Stimulated activated CD8-positive, alpha-beta memory T cell treated with anti-CD3 and anti-CD28 coated beads, Interleukin-4, amount 100 ng/mL, for 48 hours (primary cell): ENCODE data around the gene NKD2.
"Not testable (repeated sequence)": the region's sequence is repeated elsewhere in the genome, so short reads cannot be mapped to it uniquely, and the experiment has no call there.

ENCODE experiments used
- DNase-seq: peaks from one replicate; pipeline ENCODE4 v3.0.0-alpha.2; 2020

NKD2 gene

DNA sequence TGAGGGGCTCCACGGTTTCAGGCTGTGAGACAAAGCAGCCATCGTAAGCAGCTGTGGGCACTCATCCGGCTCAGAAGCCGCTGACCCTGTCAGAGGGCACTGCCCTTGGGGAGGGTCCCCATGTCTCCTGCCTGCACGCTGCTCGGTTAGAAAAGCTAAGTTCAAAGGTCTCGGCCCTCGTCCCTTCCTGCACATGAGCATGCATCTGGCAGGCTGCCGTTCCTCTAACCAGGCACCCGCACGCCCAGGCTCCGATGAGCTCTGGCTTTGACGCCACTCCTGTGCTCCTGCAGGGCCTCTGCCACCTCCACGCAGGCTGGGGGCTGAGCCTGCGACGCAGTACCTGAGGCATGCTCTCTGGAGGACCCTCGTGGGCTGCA is 51.3 kb downstream of the NKD2 start:
- no peak for DNase-seq

DNA sequence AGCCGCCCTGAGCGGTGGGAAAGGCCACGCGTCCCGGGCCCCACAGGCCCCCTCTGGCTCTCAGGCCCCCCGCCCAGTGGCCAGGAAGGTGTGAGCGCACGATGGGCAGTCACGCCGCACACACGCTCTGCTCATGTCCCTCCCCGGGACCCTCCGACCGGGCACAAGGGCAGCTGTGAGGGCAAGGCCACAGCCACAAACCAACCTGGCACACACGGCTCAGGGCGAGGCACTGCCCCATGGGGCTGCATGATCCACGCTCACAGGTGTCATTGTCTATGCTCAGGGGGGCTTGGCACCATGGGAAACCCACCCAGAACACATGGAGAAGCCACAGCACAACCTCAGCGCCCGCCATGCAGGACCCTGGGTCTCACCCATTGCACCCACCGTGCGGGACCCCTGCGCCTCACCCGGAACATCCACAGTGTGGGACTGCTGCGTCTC is 52.0 kb downstream of the NKD2 start:
- no peak for DNase-seq

DNA sequence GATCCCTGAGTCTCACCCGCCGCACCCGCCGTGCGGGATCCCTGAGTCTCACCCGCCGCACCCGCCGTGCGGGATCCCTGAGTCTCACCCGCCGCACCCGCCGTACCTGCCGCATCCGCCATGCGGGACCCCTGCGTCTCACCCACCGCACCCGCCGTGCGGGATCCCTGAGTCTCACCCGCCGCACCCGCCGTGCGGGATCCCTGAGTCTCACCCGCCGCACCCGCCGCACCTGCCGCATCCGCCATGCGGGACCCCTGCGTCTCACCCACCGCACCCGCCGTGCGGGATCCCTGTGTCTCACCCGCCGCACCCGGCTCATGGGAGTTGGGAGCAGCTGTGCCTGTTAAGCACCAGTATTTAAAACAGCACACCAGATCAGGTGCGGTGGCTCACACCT is 52.7 kb downstream of the NKD2 start:
- DNase-seq, result not testable (repeated sequence)

DNA sequence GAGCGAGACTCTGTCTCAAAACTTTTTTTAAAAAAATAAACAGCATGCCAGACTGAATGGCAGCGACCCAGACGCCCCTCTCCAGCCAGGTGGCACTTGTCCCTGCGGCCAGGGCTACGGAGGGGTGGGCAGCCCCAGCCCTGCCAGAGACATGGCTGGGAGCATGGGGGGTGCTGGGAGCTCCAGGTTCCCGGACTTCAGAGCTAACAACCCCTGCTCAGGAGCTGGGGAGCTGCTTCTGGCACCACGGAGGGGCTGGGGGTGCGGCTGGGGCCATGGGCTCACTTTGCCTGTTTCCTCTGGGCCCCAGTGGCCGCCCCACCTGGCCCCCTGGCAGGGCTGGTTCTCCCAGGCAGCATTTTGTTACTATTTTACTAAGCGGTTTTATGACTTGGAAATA is 53.3 kb downstream of the NKD2 start:
- no peak for DNase-seq

DNA sequence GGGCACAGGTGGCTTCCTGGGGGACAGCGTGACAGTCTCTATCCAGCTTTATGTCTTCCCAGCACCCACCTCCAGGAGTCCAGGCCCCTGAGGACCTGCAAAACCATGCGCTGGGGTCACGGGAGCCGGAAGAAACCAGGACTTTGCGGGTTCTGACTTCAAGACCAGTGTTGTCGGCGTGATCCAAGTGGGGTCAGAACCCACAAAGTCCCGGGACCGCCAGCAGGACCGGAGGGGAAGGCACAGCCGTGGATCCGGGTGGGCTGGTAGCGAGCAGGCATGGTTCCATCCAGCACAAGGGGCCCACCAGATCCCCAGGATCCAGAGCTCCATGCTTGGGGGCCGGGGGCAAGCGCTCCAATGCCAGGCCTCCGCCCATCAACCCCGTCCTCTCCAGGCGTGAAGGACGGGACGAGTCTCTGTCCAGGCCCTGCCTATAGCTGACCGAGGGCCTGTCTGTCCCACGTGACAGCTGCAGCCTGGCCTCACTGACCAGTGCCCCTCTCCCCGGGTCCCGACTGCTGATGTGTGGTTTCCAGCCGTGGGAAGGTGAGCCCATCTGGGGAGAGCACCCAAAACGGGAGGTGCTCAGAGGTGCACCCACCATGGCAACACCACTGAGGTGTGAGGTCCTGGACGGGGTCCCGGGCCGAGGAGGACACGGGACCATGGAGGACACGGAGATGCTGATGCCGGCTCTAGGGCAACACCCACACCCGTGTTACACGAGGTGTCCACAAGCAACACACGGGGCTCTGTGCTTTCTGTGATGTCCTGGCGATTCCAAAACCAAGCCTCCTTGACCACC is 54.4 kb downstream of the NKD2 start:
- no peak for DNase-seq

DNA sequence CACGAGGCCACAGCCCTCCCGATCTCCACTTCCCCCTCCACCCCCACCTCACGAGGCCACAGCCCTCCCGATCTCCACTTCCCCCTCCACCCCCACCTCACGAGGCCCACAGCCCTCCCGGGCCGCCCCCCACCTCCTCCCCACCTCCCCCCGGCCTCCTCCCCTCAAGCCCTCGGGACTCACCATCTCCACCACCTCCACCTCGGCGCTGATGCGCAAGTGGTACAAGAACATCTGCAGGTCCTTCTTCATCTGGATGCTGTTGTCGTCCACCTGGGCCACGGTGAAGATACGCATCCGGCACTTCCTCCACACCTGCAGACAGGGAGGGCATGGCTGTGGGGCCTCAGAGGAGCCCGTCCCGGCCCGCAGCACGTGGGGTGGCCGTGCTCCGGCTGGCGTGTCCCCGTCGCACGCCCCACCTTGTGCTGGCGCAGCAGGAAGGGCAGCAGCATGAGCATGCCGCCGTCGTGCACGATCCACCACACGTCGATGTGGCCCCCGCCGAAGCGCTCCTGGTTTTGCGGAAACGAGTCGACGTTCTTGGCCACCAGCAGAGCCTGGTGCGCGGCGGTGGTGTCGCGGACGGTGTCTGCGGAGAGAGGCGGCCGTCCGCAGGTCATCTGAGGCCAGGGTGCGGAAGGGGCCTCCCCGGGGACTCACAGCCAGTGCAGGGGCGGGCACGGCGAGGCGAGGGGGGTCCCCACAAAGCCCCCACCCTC is 55.2 kb downstream of the NKD2 start:
- no peak for DNase-seq

DNA sequence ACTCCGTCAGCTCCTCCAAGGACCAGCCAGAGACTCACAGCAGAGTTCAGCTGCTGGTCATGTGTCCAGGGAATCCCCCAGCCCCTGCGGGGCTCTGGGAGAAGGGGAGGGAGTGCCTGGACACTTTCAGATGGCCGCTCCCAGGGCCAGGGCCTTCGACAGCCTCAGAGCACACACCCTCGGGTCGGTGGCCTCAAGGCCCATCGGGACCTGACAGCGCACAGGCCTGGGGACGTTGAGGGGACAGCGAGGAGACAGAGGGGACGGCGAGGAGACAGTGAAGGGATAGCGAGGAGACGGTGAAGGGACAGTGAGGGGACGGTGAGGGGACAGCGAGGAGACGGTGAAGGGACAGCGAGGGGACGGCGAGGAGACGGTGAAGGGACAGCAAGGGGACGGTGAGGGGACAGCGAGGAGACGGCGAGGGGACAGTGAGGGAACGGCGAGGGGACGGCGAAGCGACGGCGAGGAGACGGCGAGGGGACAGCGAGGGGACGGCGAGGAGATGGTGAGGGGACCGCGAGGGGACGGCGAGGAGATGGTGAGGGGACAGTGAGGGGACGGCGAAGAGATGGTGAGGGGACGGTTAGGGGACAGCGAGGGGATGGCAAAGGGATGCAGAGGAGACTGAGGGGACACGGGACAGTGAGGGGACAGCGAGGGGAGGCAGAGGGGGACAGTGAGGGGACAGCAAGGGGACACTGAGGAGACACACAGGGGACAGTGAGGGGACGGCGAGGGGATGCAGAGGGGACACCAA is 56.0 kb downstream of the NKD2 start:
- DNase-seq, result no peak

DNA sequence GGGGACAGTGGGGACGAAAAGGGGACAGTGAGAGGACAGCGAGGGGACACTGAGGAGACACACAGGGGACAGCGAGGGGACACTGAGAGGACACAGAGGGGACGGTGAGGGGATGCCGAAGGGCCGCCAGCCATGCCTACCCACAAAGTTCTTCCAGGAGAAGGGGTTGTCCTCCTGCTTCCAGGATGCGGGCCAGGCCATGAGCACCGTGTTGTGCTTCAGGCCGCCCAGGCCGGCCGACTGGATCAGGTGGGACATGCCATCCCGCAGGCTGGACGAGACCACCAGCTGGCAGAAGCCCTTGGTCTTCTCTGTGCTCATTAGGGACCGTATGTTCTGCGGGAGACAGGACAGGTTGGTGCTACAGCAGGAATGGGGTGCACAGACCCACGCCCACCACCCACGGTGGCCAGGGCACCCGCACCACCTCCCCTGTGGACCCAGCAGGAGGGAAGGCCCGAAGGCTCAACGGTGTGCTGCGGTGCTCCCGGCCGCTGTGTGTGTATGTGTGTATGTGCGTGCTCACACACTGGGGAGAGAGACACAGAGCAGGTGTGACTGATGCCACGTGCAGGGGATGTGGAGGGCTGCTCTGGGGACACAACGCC is 56.6 kb downstream of the NKD2 start:
- no peak for DNase-seq

DNA sequence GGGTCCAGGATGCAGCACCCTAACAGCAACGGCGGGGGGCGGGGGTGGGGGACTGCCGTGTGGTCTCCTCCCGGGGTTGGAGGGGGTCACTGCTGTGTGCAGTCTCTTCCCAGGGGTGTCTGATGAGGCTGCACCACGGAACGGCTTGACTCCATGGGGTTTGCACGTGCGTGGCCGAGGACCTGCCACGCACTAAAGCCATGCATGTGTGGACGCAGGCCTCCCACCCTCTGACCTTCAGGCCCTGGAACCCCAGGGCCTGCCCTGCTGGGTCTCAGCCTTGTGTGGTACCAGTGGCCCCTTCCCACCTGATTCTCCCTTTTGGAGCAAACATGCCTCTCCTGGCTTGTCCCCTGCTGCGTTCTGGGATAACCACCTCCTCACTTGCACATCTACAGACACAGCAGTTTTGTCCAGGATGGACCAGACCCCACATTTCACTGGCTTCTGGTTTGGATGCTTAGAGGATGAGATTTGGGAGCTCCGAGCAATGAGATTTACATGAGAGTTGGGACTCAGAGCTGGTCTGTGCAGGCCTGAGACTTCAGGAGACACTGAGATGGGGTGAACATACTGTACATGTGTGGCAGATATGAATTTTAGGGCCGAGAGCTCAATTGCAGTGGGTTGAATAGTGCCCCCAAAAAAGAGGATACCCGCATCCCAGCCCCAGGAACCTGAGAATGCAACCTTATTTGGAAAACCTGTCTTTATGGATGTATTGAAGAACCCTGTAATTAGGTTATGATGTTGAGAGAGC is 57.5 kb downstream of the NKD2 start:
- DNase-seq, result no peak

DNA sequence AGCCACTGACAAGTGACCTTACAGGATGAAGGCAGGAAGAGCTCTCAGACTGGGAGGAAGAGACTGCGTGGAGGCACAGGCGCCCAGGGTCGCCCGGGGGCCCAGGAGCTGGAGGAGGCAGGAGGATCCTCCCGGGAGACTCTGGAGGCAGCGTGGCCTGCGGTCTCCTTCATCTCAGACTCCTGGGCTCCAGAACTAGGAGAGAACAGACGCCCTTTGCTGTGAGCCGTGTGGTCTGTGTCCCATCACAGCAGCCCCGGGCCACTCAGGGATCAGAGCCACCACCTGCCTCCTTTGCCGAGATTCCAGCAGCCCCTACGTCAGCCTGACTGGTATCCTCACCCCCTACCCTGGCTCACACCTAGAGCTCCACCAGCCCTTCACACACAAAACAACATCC is 58.1 kb downstream of the NKD2 start:
- no peak for DNase-seq

DNA sequence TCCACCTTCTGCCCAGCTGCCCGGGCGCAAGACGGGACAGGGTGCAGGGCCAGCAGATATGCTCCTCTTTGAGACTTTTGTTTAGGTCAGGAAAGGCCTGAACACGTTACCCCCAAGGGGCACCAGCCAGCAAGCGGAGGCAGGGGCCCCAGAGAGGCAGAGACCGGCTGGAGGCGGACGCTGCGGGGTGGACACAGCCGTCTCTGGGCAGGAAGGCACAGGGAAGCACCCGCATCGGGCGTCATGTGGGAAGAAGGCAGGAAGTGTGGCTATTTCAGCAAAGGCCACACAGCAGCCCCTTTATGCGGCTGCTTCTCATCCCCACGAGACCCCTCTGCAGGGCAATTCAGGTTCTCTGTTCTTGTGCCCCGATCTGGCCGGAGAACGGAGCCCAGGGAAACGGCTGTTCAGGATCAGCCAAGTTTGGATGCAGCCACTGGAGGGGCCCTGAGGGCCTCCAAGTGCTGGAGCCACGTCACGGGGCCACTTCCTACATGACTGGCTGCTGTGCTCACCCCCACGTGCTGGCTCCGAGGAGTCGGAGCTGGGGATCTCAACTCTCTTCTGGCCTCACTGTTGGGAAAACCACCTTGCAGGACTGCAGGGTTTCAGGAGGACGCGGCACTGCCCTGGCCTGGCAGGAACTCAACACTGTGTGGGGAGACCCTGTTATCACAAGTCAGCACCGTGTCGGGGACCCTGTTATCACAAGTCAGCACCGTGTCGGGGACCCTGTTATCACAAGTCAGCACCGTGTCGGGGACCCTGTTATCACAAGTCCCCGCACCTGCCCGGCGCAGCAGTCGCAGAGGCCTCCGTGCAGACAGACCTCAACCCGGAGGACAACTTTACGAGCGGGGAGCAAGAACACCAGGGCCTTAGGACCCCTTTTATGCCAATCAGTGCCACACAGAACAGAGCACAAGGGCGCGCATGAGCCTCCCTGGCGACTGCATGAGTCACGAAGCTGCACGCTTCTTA is 58.8 kb downstream of the NKD2 start:
- no peak for DNase-seq

DNA sequence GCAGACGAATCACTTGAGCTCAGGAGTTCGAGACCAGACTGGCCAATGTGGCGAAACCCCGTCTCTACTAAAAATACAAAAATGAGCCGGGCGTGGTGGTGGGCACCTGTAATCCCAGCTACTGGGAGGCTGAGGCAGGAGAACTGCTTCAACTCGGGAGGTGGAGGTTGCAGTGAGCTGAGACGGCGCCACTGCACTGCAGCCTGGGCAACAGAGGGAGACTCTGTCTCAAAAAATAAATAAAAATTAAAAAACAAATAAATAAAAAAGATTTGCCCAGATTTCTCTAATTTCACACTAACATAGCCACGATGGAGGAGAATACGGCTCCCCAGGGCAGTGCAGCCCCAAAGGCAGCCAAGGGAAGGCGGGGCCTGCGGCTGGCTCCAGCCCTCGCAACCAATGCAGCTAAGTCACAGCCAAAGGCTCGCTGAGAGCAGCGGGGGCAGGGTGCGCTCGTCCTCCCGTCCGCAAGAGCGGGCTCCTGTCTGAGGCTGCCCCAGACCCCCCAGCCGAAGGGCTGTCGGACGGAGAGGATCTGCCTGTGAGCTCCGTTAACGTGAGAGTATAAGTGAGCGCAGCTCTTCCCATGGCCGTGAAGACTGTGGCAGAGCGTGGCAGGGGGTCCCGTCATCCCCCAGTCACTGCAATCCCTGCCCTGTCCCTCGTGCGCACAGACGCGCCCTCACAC is 59.7 kb downstream of the NKD2 start:
- DNase-seq, result no peak

DNA sequence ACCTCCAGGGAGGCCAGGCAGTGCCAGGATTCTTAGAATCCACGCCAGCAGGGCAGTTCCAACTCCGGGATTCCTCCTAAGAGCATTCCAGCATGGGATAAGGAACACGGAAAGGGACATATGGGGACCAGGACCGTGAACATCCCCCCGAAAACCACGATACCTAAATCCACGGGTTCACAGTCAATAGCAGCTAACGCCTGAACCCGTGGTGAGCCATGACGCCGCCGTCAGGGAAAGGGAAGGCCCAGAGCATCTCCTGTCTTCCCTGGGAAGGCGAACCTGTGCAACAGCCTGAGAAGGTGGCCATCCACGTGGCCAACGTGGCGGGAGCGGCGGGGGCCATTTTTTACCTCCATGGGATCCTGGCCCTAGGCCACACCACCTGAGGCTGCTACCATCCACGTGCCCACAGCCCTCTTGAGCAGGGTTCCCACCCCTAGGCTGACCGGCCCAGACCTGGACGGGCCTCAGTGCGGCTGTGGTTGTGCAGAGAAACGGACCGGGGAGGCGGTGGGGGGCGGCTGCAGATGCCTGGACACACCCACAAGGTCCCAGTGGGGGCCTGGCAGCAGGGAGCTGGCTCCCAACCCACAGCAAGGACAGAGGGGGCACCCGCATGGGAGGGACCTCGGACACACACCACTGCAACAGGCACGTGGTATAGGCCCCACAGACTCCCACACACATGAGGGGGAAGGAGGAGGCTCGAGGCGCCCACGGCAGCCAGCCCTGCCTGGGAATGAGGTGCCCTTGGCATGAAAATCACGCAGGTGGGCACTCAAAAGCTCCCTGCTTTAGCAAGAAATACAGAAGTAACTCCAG is 60.5 kb downstream of the NKD2 start:
- DNase-seq, result no peak

DNA sequence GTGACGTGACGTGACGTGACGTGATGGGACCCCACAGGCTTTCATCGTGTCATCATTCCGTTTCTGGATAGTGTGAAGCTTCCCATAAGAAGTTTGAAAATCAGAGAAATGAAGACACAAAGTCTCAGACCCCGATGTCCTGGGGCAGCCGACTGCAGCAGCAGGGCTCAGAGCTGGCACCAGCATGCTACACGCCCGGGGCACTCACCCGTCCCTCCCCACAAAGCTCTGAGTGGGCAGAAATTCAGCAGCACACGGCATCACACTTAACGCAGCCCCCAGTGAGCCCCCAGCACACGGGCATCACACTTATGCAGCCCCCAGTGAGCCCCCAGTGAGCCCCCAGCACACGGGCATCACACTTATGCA is 61.1 kb downstream of the NKD2 start:
- no peak for DNase-seq

DNA sequence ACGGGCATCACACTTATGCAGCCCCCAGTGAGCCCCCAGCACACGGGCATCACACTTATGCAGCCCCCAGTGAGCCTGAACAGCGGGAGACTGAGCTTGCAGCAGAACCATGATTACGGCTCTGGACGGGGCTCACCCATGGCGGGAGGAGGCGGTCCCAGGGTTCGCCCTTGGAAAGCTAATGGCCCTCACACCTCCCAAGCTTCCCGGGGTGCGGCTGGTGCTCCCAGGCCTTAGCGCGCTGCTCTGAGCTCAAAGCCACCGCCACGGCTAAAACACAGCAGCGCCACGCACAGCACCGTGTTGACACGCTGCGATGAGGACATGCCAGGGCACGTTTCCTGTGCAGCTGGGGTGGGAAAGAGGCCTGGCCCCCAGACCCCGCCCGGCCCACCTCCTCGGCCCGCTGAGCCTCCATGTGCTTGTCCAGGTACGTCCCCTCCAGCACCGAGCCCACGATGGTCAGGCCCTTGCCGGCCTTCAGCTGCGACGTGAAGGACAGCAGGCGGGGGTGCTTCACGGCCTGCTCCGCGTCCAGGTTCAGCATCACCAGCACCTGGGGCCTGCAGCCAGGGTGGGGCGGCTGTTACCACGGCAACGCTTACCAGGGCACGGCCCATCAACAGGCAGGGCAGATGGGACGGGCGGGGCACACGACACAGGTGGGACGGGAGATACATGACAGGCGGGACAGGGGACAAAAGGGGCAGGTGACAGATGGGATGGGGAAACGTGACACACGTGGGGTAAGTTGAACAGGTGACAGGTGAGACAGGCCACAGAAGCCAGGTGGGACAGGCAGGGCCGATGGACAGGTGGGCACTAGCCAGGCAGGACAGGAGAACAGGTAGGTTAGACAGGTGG is 64.9 kb downstream of the NKD2 start:
- DNase-seq, result no peak

DNA sequence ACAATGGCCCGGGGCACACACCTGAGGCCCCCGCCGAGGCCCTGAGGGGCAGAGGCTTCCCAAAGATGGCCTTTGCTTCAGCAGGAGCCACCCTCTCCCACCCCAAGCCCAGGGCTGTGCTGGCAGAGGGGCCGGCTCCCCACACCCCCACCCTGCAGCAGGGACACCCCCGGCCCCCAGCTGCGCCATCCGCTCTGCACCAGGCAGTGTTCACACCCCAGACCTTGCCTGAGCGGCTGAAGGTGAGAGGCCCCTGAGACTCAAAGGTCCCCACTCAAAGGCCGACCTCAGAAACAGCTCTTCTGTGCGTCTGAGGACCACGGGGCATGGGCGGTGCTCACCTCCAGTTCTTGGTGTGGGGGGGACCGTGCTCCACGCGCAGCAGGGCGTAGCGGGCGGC is 65.6 kb downstream of the NKD2 start:
- DNase-seq, result no peak

DNA sequence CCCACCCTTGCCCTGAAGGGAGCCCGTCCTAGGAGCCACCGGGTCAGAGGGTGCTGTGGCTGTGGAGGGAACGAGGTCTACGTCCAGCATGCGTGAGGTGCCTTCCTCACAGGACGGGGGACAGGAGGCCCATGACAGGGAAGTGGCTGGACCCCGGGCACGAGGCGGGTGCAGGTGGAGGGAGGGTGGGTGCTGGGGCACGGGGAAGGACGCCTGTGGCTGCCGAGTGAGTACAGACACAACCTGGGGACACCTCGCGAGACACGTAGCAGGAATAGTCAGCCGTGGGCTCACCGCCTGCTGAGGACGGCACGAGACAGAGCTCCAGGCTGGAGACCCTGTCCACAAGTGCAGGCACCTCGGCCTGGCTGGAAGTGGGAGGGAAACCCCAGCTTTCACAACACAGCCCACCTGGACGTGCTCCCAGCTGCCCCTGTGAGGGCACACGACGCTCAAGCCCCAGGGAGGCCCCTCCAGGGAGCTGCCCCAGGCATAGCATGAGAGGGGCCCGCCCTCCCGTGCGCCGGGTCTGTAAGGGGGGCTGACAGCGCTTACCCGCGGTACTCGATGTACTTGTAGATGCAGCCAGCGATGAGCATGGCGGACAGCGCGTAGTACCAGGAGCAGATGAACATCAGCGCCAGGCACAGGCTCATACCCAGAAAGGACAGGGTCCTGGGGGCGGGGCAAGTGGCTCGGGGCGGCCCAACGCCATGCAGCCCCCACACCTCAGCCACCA is 66.4 kb downstream of the NKD2 start:
- DNase-seq, result no peak

DNA sequence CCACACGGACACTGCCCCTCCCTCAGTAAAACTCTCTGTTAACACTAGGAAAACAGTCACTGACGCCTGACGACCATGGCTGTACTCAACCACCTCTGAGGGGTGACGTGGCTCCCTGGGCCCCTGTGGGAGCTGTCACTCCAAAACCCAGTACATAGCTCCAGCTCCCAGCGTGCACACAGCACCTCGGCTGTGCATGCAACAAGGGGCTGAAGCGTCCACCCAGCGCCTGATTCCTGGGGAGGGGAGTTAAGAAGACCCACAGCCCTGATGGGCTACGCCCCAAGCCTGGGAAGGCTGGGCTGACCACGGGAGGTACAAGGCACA is 66.9 kb downstream of the NKD2 start:
- no peak for DNase-seq
